ENCODE data around the gene ZNF536. TPM values are rescaled to one million over a fixed set of nuclear protein-coding genes. Genes with fewer than 3 reads are reported as not detected.

ZNF536 gene
- total RNA-seq, 2 donors from 2014 or later, result not detected

GRCh38 chr19:30349131-30349730, 23.0 kb upstream of the ZNF536 start:
- Mint-ChIP-seq H3K36me3 (ENCODE audit: low read depth) (no peaks in the 10 kb centered on the region), H3K4me1 (no peaks in the 10 kb centered on the region), H3K27me3 (peaks cover 30% of the 10 kb centered on the region), H3K4me3 (no peak overlapping the region), H3K27ac (no peak overlapping the region)
- ATAC-seq (no peak), DNase-seq (no peak)
- H3K9me3 ChIP-seq (ENCODE audit: control insufficient read depth, low read length, poor library complexity, severe bottlenecking), result no peaks in the 10 kb centered on the region

- DNase-seq (no peak), ATAC-seq (no peak)
- no peak overlapping the region for H3K4me3 Mint-ChIP-seq
- H3K9me3 ChIP-seq (ENCODE audit: control insufficient read depth, low read length, poor library complexity, severe bottlenecking), result no peaks in the 10 kb centered on the region
- H3K4me1 Mint-ChIP-seq, result no peaks in the 10 kb centered on the region
- no peaks in the 10 kb centered on the region for H3K36me3 Mint-ChIP-seq (ENCODE audit: low read depth)
- peaks cover 40% of the 10 kb centered on the region for H3K27me3 Mint-ChIP-seq
- no peak overlapping the region for H3K27ac Mint-ChIP-seq
Observed at GRCh38 chr19:30350692-30351663, 21.2 kb upstream of the ZNF536 start.

GRCh38 chr19:30351774-30352173, 20.4 kb upstream of the ZNF536 start:
- Mint-ChIP-seq H3K4me3 (no peak overlapping the region), H3K27me3 (peaks cover 47% of the 10 kb centered on the region), H3K4me1 (no peaks in the 10 kb centered on the region), H3K36me3 (ENCODE audit: low read depth) (no peaks in the 10 kb centered on the region), H3K27ac (no peak overlapping the region)
- H3K9me3 ChIP-seq (ENCODE audit: control insufficient read depth, low read length, poor library complexity, severe bottlenecking), result no peaks in the 10 kb centered on the region
- no peak for ATAC-seq
- no peak for DNase-seq

- no peaks in the 10 kb centered on the region for H3K4me1 Mint-ChIP-seq
- DNase-seq, result no peak
- no peak for ATAC-seq
- H3K9me3 ChIP-seq (ENCODE audit: control insufficient read depth, low read length, poor library complexity, severe bottlenecking), result no peaks in the 10 kb centered on the region
- H3K27ac Mint-ChIP-seq, result no peak overlapping the region
- H3K36me3 Mint-ChIP-seq (ENCODE audit: low read depth), result no peaks in the 10 kb centered on the region
- no peak overlapping the region for H3K4me3 Mint-ChIP-seq
- peaks cover 52% of the 10 kb centered on the region for H3K27me3 Mint-ChIP-seq
Observed at GRCh38 chr19:30353394-30353945, 18.7 kb upstream of the ZNF536 start.

- Mint-ChIP-seq H3K4me3 (no peak overlapping the region), H3K27me3 (peaks cover 68% of the 10 kb centered on the region), H3K27ac (no peak overlapping the region), H3K4me1 (no peaks in the 10 kb centered on the region), H3K36me3 (ENCODE audit: low read depth) (no peaks in the 10 kb centered on the region)
- ATAC-seq (no peak), DNase-seq (no peak)
- no peaks in the 10 kb centered on the region for H3K9me3 ChIP-seq (ENCODE audit: control insufficient read depth, low read length, poor library complexity, severe bottlenecking)
Observed at GRCh38 chr19:30355586-30355985, 16.6 kb upstream of the ZNF536 start.

GRCh38 chr19:30356951-30357579, 15.1 kb upstream of the ZNF536 start:
- no peaks in the 10 kb centered on the region for H3K9me3 ChIP-seq (ENCODE audit: control insufficient read depth, low read length, poor library complexity, severe bottlenecking)
- DNase-seq, result no peak
- peaks cover 65% of the 10 kb centered on the region for H3K27me3 Mint-ChIP-seq
- no peak overlapping the region for H3K4me3 Mint-ChIP-seq
- ATAC-seq, result no peak
- no peaks in the 10 kb centered on the region for H3K36me3 Mint-ChIP-seq (ENCODE audit: low read depth)
- H3K27ac Mint-ChIP-seq, result no peak overlapping the region
- no peaks in the 10 kb centered on the region for H3K4me1 Mint-ChIP-seq

GRCh38 chr19:30357580-30357954, 14.6 kb upstream of the ZNF536 start:
- H3K9me3 ChIP-seq (ENCODE audit: control insufficient read depth, low read length, poor library complexity, severe bottlenecking), result no peaks in the 10 kb centered on the region
- DNase-seq (no peak), ATAC-seq (no peak)
- Mint-ChIP-seq H3K36me3 (ENCODE audit: low read depth) (no peaks in the 10 kb centered on the region), H3K4me3 (no peak overlapping the region), H3K27ac (no peak overlapping the region), H3K27me3 (peaks cover 60% of the 10 kb centered on the region), H3K4me1 (no peaks in the 10 kb centered on the region)

- no peak for ATAC-seq
- no peak overlapping the region for H3K4me3 Mint-ChIP-seq
- H3K9me3 ChIP-seq (ENCODE audit: control insufficient read depth, low read length, poor library complexity, severe bottlenecking), result no peaks in the 10 kb centered on the region
- H3K4me1 Mint-ChIP-seq, result no peaks in the 10 kb centered on the region
- peaks cover 56% of the 10 kb centered on the region for H3K27me3 Mint-ChIP-seq
- H3K36me3 Mint-ChIP-seq (ENCODE audit: low read depth), result no peaks in the 10 kb centered on the region
- H3K27ac Mint-ChIP-seq, result no peak overlapping the region
- DNase-seq, result no peak
Observed at GRCh38 chr19:30358319-30358718, 13.9 kb upstream of the ZNF536 start.

- Mint-ChIP-seq H3K36me3 (ENCODE audit: low read depth) (no peaks in the 10 kb centered on the region), H3K27ac (no peak overlapping the region), H3K4me1 (no peaks in the 10 kb centered on the region), H3K27me3 (peaks cover 61% of the 10 kb centered on the region), H3K4me3 (no peak overlapping the region)
- no peaks in the 10 kb centered on the region for H3K9me3 ChIP-seq (ENCODE audit: control insufficient read depth, low read length, poor library complexity, severe bottlenecking)
- ATAC-seq, result no peak
- no peak for DNase-seq
Observed at GRCh38 chr19:30358821-30359580, 13.2 kb upstream of the ZNF536 start.

- no peaks in the 10 kb centered on the region for H3K9me3 ChIP-seq (ENCODE audit: control insufficient read depth, low read length, poor library complexity, severe bottlenecking)
- no peak overlapping the region for H3K27ac Mint-ChIP-seq
- ATAC-seq (no peak), DNase-seq (no peak)
- H3K4me3 Mint-ChIP-seq, result no peak overlapping the region
- H3K4me1 Mint-ChIP-seq, result no peaks in the 10 kb centered on the region
- H3K27me3 Mint-ChIP-seq, result peaks cover 61% of the 10 kb centered on the region
- H3K36me3 Mint-ChIP-seq (ENCODE audit: low read depth), result no peaks in the 10 kb centered on the region
Observed at GRCh38 chr19:30359936-30360335, 12.2 kb upstream of the ZNF536 start.

GRCh38 chr19:30360376-30361106, 11.6 kb upstream of the ZNF536 start:
- peaks cover 58% of the 10 kb centered on the region for H3K27me3 Mint-ChIP-seq
- DNase-seq (no peak), ATAC-seq (no peak)
- no peaks in the 10 kb centered on the region for H3K36me3 Mint-ChIP-seq (ENCODE audit: low read depth)
- H3K4me1 Mint-ChIP-seq, result no peaks in the 10 kb centered on the region
- no peak overlapping the region for H3K27ac Mint-ChIP-seq
- H3K4me3 Mint-ChIP-seq, result no peak overlapping the region
- H3K9me3 ChIP-seq (ENCODE audit: control insufficient read depth, low read length, poor library complexity, severe bottlenecking), result no peaks in the 10 kb centered on the region

- peaks cover 54% of the 10 kb centered on the region for H3K27me3 Mint-ChIP-seq
- H3K27ac Mint-ChIP-seq, result no peak overlapping the region
- no peak for DNase-seq
- H3K4me3 Mint-ChIP-seq, result no peak overlapping the region
- no peaks in the 10 kb centered on the region for H3K9me3 ChIP-seq (ENCODE audit: control insufficient read depth, low read length, poor library complexity, severe bottlenecking)
- H3K36me3 Mint-ChIP-seq (ENCODE audit: low read depth), result no peaks in the 10 kb centered on the region
- H3K4me1 Mint-ChIP-seq, result no peaks in the 10 kb centered on the region
- ATAC-seq, result no peak
Observed at GRCh38 chr19:30361107-30361447, 11.1 kb upstream of the ZNF536 start.
